PC-9 (cell line): ENCODE measurements around the gene SMC4.

Source experiments
- EZH2 ChIP-seq: fragments of 200-600 bp; sonication (generic); IDR thresholded peaks from 2 replicates; pipeline ENCODE4 v1.8.0; 2017; ENCODE audit warnings: antibody characterized with exemption, low read depth
- TF ChIP-seq, protein P1 (sequence below): fragments of 200-600 bp; sonication (generic); conservative IDR thresholded peaks from 2 replicates; pipeline ENCODE4 v1.6.1; 2017; ENCODE audit warnings: mixed run types, antibody characterized with exemption, mild to moderate bottlenecking, moderate library complexity

DNA sequence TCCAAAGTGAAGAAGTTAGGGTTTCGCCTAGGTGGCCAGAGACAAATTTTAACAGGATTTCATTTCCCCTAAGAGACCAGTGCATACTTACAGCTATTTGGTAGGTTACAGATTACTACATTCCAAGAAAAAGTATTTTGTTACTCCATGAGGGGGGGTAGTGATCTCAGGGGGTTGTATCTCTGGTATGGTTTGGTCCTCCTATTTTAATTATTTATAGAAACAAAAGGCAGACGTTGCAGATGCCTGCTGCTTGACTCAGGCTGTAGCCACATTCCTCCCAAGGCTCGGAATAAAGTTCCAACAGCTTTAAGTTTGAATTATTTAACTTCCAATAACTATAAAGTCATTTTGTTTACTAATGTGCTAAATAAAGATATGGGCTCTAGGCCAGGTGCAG lies 51.4 kb downstream of the SMC4 start:
- no peak for TF ChIP-seq EZH2
- TF ChIP-seq, protein P1, sequence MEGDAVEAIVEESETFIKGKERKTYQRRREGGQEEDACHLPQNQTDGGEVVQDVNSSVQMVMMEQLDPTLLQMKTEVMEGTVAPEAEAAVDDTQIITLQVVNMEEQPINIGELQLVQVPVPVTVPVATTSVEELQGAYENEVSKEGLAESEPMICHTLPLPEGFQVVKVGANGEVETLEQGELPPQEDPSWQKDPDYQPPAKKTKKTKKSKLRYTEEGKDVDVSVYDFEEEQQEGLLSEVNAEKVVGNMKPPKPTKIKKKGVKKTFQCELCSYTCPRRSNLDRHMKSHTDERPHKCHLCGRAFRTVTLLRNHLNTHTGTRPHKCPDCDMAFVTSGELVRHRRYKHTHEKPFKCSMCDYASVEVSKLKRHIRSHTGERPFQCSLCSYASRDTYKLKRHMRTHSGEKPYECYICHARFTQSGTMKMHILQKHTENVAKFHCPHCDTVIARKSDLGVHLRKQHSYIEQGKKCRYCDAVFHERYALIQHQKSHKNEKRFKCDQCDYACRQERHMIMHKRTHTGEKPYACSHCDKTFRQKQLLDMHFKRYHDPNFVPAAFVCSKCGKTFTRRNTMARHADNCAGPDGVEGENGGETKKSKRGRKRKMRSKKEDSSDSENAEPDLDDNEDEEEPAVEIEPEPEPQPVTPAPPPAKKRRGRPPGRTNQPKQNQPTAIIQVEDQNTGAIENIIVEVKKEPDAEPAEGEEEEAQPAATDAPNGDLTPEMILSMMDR = no peak
